NCI-H1694 (cell line): ENCODE measurements around the gene C4A.
"Not testable (repeated sequence)": the region's sequence is repeated elsewhere in the genome, so short reads cannot be mapped to it uniquely, and the experiment has no call there.

ENCODE experiments used
- DNase-seq: peaks from one replicate; lab custom pipeline; 2025; lab: John Stamatoyannopoulos, UW

Gene C4A

GRCh38 chr6:32035283-32036013 is 53.6 kb downstream of the C4A start:
- not testable (repeated sequence) for DNase-seq

GRCh38 chr6:32037136-32037535 is 55.3 kb downstream of the C4A start:
- DNase-seq = not testable (repeated sequence)

- DNase-seq = not testable (repeated sequence)
Measured at GRCh38 chr6:32037598-32038524, 56.0 kb downstream of the C4A start, which contains the start of gene CYP21A2. Gene CYP21A2, plus strand, starts transcription at chr6:32038415. Its CDS starts 8 bp downstream, at chr6:32038423.

GRCh38 chr6:32038878-32039277 is 57.0 kb downstream of the C4A start:
- not testable (repeated sequence) for DNase-seq

- DNase-seq = not testable (repeated sequence)
Measured at GRCh38 chr6:32039321-32040274, 57.7 kb downstream of the C4A start.

- not testable (repeated sequence) for DNase-seq
Measured at GRCh38 chr6:32040299-32041049, 58.6 kb downstream of the C4A start.

GRCh38 chr6:32041050-32041321 is 59.1 kb downstream of the C4A start:
- not testable (repeated sequence) for DNase-seq

GRCh38 chr6:32041385-32041784 is 59.5 kb downstream of the C4A start:
- DNase-seq = not testable (repeated sequence)

- DNase-seq = not testable (repeated sequence)
Measured at GRCh38 chr6:32042276-32042675, 60.4 kb downstream of the C4A start.

- not testable (repeated sequence) for DNase-seq
Measured at GRCh38 chr6:32043589-32044380, 61.9 kb downstream of the C4A start.

- not testable (repeated sequence) for DNase-seq
Measured at GRCh38 chr6:32044916-32045315, 63.1 kb downstream of the C4A start.

GRCh38 chr6:32045811-32046449 is 64.1 kb downstream of the C4A start:
- no peak for DNase-seq

- no peak for DNase-seq
Measured at GRCh38 chr6:32046450-32047083, 64.7 kb downstream of the C4A start.

- DNase-seq = no peak
Measured at GRCh38 chr6:32047084-32047478, 65.2 kb downstream of the C4A start.

- no peak for DNase-seq
Measured at GRCh38 chr6:32047539-32047854, 65.6 kb downstream of the C4A start.

GRCh38 chr6:32047855-32048766 is 66.3 kb downstream of the C4A start:
- no peak for DNase-seq

- DNase-seq = not testable (repeated sequence)
Measured at GRCh38 chr6:32049149-32049548, 67.3 kb downstream of the C4A start.

GRCh38 chr6:32049736-32050135 is 67.9 kb downstream of the C4A start:
- not testable (repeated sequence) for DNase-seq
